Measurements from ENCODE around the gene FAM168A. TPM values are rescaled to one million over a fixed set of nuclear protein-coding genes. Genes with fewer than 3 reads are reported as not detected.

Gene FAM168A
- total and polyA plus RNA-seq, 10 of the 15 experiments (the other 5 are each of a cell fraction or from before 2014, with no cell fraction given) = 1.7 to 20.0 (median 10.0) TPM

- H3K9ac ChIP-seq (ENCODE audit: control insufficient read depth, insufficient read depth, low read length) = no peak overlapping the region
- FAIRE-seq (no peak), ATAC-seq (no peak), DNase-seq (ENCODE audit: low read depth, low spot score) (no peak)
- CTCF ChIA-PET = interaction anchor here (0.7 to 1.4 kb wide), 3 partner anchors 10 to 58 kb away, joined by 4 to 5 read pairs (median 4); no protein-coding TSS in a partner anchor
- RAD21 ChIA-PET (ENCODE audit: unreplicated experiment) = interaction anchor here (0.6 to 3.1 kb wide), 3 partner anchors 13 to 122 kb away, joined by 3 to 21 read pairs (median 4); no protein-coding TSS in a partner anchor
- POLR2A ChIA-PET = interaction anchor here (0.7 to 3.3 kb wide), 4 partner anchors 9 to 20 kb away, joined by 3 to 15 read pairs (median 8); no protein-coding TSS in a partner anchor
- no peaks in the 10 kb centered on the region for H3K9me3 ChIP-seq (replicated peaks; ENCODE audit: control insufficient read depth, insufficient read depth, low read length)
- SMC1A ChIA-PET (ENCODE audit: uncharacterized antibody, unreplicated experiment) = interaction anchor here (0.7 to 3.5 kb wide), 6 partner anchors 9 to 58 kb away, joined by 3 to 30 read pairs (median 4); no protein-coding TSS in a partner anchor
- H3K4me2 ChIP-seq (ENCODE audit: control insufficient read depth, insufficient read depth) = no peak overlapping the region
- no peak overlapping the region for H3K27ac ChIP-seq (ENCODE audit: control insufficient read depth, insufficient read depth)
- in situ Hi-C loops (cut with MboI) = no loop called here
- 100% methylated on average over 2 of the region's 2 CpGs for WGBS (ENCODE audit: insufficient coverage, insufficient replicate concordance, low lambda C conversion rate, missing lambda C conversion rate)
- no peaks in the 10 kb centered on the region for H4K20me1 ChIP-seq (ENCODE audit: control insufficient read depth, insufficient read depth)
- H3K4me1 ChIP-seq (ENCODE audit: control insufficient read depth, insufficient read depth, low read length) = peaks cover 13% of the 10 kb centered on the region
- no peak overlapping the region for H3K4me3 ChIP-seq
- TF ChIP-seq SMAD5 (IDR thresholded peaks at IDR 0.05; ENCODE audit: low read depth) (no peak), CHD1 (IDR thresholded peaks at IDR 0.05; ENCODE audit: low read depth, low read length) (no peak), RAD51 (IDR thresholded peaks at IDR 0.05) (no peak), NFYB (IDR thresholded peaks at IDR 0.05; ENCODE audit: insufficient read depth, low read depth, low read length) (no peak), FOS (IDR thresholded peaks at IDR 0.05; ENCODE audit: borderline replicate concordance, extremely low read depth, insufficient read length) (no peak), FOXK2 (IDR thresholded peaks at IDR 0.05) (no peak), BMI1 (IDR thresholded peaks at IDR 0.05; ENCODE audit: borderline replicate concordance) (no peak), RELA (IDR thresholded peaks at IDR 0.05; ENCODE audit: borderline replicate concordance, partially characterized antibody) (no peak), PAX8 (IDR thresholded peaks at IDR 0.05) (no peak), ZNF687 (IDR thresholded peaks at IDR 0.05) (no peak), NFIC (IDR thresholded peaks at IDR 0.05; ENCODE audit: low read depth, low read length) (no peak), BCL11A (IDR thresholded peaks at IDR 0.05; ENCODE audit: low read depth, low read length) (no peak), HCFC1 (IDR thresholded peaks at IDR 0.05; ENCODE audit: low read length) (no peak), YY1 (IDR thresholded peaks at IDR 0.05; ENCODE audit: low read depth, low read length) (no peak), SIN3A (IDR thresholded peaks at IDR 0.05; ENCODE audit: low read depth, low read length) (no peak)
- no peak overlapping the region for H2AFZ ChIP-seq (ENCODE audit: control insufficient read depth, low read depth, low read length)
- BruUV-seq (replicated peaks) = no TSS peak
- intact Hi-C loops (cut with micrococcal nuclease; ENCODE audit: unreplicated experiment) = no loop called here
- peaks cover 5% of the 10 kb centered on the region for H3K79me2 ChIP-seq (ENCODE audit: control insufficient read depth, insufficient read depth, low read length)
- no peaks in the 10 kb centered on the region for H3K27me3 ChIP-seq (replicated peaks in 1 of 2; ENCODE audit: control insufficient read depth in 2 of 2, insufficient read depth in 2 of 2, low read length in 1 of 2)
- H3K36me3 ChIP-seq (ENCODE audit: control insufficient read depth in 2 of 2, insufficient read depth in 2 of 2, low read length in 1 of 2) = no peaks in the 10 kb centered on the region
Measured at GRCh38 chr11:73536961-73537360, 61.0 kb downstream of the FAM168A start.
